ENCODE data around the gene COG5. TPM values are rescaled to one million over a fixed set of nuclear protein-coding genes. Genes with fewer than 3 reads are reported as not detected.

The COG5 gene
- polyA plus RNA-seq, 3 donors, result 12.7 to 29.0 (median 28.1) TPM

GRCh38 chr7:107312418-107312817 is 251.3 kb downstream of the COG5 start:
- peaks cover 16% of the 10 kb centered on the region in 2 donors for H3K36me3 Mint-ChIP-seq
- no peaks in the 10 kb centered on the region for H3K9me3 ChIP-seq (replicated peaks in 1 of 2; ENCODE audit: control insufficient read depth in 1 of 2, insufficient read depth in 1 of 2, low read length in 2 of 2)
- peaks cover 0 to 2% (median 0%) of the 10 kb centered on the region in 7 donors for H3K9me3 Mint-ChIP-seq
- H3K4me1 Mint-ChIP-seq, result peaks cover 7% of the 10 kb centered on the region
- WGBS (ENCODE audit: insufficient coverage), result 90% methylated on average over 3 of the region's 4 CpGs
- no peaks in the 10 kb centered on the region for H3K79me2 ChIP-seq (ENCODE audit: insufficient read depth, low read length)
- H3K27me3 Mint-ChIP-seq (ENCODE audit: low read depth in 3 of 3), result peaks cover 0 to 1% (median 0%) of the 10 kb centered on the region in 3 donors
- no peak overlapping the region for H3K4me2 ChIP-seq (replicated peaks; ENCODE audit: extremely low read depth, low read length, poor library complexity, severe bottlenecking)
- intact Hi-C loops (cut with micrococcal nuclease), result no loop called here
- H3K27ac ChIP-seq (ENCODE audit: low read depth in 1 of 2, low read length in 2 of 2), result no peak overlapping the region
- H3K27ac Mint-ChIP-seq, result no peak overlapping the region
- peaks cover 0 to 12% of the 10 kb centered on the region in 2 donors for H3K36me3 ChIP-seq (replicated peaks in 1 of 2; ENCODE audit: control insufficient read depth in 1 of 2, insufficient read depth in 2 of 2, low read length in 2 of 2)
- no peak for DNase-seq
- H4K20me1 ChIP-seq (ENCODE audit: insufficient read depth, low read length), result no peaks in the 10 kb centered on the region
- H3K9ac ChIP-seq (ENCODE audit: insufficient read depth, low read length, poor library complexity, severe bottlenecking), result no peak overlapping the region
- no peaks in the 10 kb centered on the region for H3K27me3 ChIP-seq (ENCODE audit: control insufficient read depth in 2 of 2, insufficient read depth in 2 of 2, low read length in 2 of 2)
- H2AFZ ChIP-seq (ENCODE audit: insufficient read depth, low read depth, low read length, poor library complexity, severe bottlenecking), result no peak overlapping the region
- H3K4me1 ChIP-seq (ENCODE audit: control insufficient read depth in 1 of 2, insufficient read depth in 2 of 2, low read length in 2 of 2), result no peaks in the 10 kb centered on the region
- no peak overlapping the region for H3K4me3 Mint-ChIP-seq
- TF ChIP-seq, protein P1, sequence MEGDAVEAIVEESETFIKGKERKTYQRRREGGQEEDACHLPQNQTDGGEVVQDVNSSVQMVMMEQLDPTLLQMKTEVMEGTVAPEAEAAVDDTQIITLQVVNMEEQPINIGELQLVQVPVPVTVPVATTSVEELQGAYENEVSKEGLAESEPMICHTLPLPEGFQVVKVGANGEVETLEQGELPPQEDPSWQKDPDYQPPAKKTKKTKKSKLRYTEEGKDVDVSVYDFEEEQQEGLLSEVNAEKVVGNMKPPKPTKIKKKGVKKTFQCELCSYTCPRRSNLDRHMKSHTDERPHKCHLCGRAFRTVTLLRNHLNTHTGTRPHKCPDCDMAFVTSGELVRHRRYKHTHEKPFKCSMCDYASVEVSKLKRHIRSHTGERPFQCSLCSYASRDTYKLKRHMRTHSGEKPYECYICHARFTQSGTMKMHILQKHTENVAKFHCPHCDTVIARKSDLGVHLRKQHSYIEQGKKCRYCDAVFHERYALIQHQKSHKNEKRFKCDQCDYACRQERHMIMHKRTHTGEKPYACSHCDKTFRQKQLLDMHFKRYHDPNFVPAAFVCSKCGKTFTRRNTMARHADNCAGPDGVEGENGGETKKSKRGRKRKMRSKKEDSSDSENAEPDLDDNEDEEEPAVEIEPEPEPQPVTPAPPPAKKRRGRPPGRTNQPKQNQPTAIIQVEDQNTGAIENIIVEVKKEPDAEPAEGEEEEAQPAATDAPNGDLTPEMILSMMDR (IDR thresholded peaks at IDR 0.05), result no peak
- H3K4me3 ChIP-seq (replicated peaks in 1 of 3; ENCODE audit: low read depth in 2 of 3, low read length in 3 of 3), result no peak overlapping the region

DNA sequence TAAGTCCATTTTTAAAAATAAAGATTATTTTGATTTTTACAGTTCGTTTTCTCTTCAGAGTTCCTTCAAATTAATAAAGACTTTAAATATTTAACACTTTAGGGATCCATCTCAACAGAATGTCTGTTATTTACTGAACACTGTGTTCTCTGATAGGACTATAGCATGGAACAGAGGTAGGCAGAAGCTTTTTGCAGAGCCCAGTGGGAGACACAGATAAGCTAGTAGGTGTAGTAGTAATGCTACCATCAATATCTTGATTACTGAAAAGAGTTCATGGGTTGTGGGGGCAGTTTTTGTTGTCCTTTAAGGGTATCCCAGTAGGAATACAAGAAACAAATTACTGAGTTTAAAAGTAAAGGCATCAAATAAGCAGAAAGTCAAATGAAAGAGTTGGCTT is 254.4 kb downstream of the COG5 start:
- Histone ChIP-seq H3K27me3 (ENCODE audit: control insufficient read depth in 2 of 2, insufficient read depth in 2 of 2, low read length in 2 of 2) (no peaks in the 10 kb centered on the region), H3K9me3 (replicated peaks in 1 of 2; ENCODE audit: control insufficient read depth in 1 of 2, insufficient read depth in 1 of 2, low read length in 2 of 2) (peaks cover 0 to 4% of the 10 kb centered on the region in 2 donors), H2AFZ (ENCODE audit: insufficient read depth, low read depth, low read length, poor library complexity, severe bottlenecking) (no peak overlapping the region), H3K4me3 (replicated peaks in 1 of 3; ENCODE audit: low read depth in 2 of 3, low read length in 3 of 3) (no peak overlapping the region), H3K79me2 (ENCODE audit: insufficient read depth, low read length) (no peaks in the 10 kb centered on the region), H3K4me2 (replicated peaks; ENCODE audit: extremely low read depth, low read length, poor library complexity, severe bottlenecking) (no peak overlapping the region), H3K36me3 (replicated peaks in 1 of 2; ENCODE audit: control insufficient read depth in 1 of 2, insufficient read depth in 2 of 2, low read length in 2 of 2) (peaks cover 0 to 20% of the 10 kb centered on the region in 2 donors), H3K9ac (ENCODE audit: insufficient read depth, low read length, poor library complexity, severe bottlenecking) (no peak overlapping the region), H4K20me1 (ENCODE audit: insufficient read depth, low read length) (no peaks in the 10 kb centered on the region), H3K4me1 (ENCODE audit: control insufficient read depth in 1 of 2, insufficient read depth in 2 of 2, low read length in 2 of 2) (no peaks in the 10 kb centered on the region), H3K27ac (ENCODE audit: low read depth in 1 of 2, low read length in 2 of 2) (no peak overlapping the region)
- no peak overlapping the region for H3K27ac Mint-ChIP-seq
- no CpG with 5 or more reads among the region's 1 CpG for WGBS (ENCODE audit: insufficient coverage)
- H3K4me1 Mint-ChIP-seq, result peaks cover 9% of the 10 kb centered on the region
- no peaks in the 10 kb centered on the region for H3K27me3 Mint-ChIP-seq (ENCODE audit: low read depth in 3 of 3)
- no peak overlapping the region for H3K4me3 Mint-ChIP-seq
- TF ChIP-seq, protein P1 (IDR thresholded peaks at IDR 0.05), result no peak
- intact Hi-C loops (cut with micrococcal nuclease), result no loop called here
- peaks cover 0 to 3% (median 0%) of the 10 kb centered on the region in 7 donors for H3K9me3 Mint-ChIP-seq
- DNase-seq, result no peak
- H3K36me3 Mint-ChIP-seq, result peaks cover 20 to 23% of the 10 kb centered on the region in 2 donors
